Mucosa of stomach (tissue), 1 donor: ENCODE measurements around the gene KRTAP10-3.

ENCODE experiments used
- H3K27me3 ChIP-seq: one replicate; pipeline ENCODE4 v1.7.0; 2013; ENCODE audit warnings: mild to moderate bottlenecking, low read length; ENCODE audit not compliant: control insufficient read depth, insufficient read depth
- H3K36me3 ChIP-seq: one replicate; pipeline ENCODE4 v1.7.0; 2013; ENCODE audit warnings: low read length; ENCODE audit not compliant: control insufficient read depth, insufficient read depth
- H3K4me1 ChIP-seq: one replicate; pipeline ENCODE4 v1.7.0; 2013; ENCODE audit warnings: mild to moderate bottlenecking, low read length; ENCODE audit not compliant: control insufficient read depth, insufficient read depth
- H3K4me3 ChIP-seq: one replicate; pipeline ENCODE4 v1.7.0; 2013; ENCODE audit warnings: low read length
- H3K9ac ChIP-seq: one replicate; pipeline ENCODE4 v1.7.0; 2013; ENCODE audit warnings: mild to moderate bottlenecking, low read length, moderate library complexity
- H3K9me3 ChIP-seq: one replicate; pipeline ENCODE4 v1.7.0; 2013; ENCODE audit warnings: mild to moderate bottlenecking, low read length, moderate library complexity; ENCODE audit not compliant: control insufficient read depth
- donor health status: Pancreatic carcinoma.

Gene KRTAP10-3

DNA sequence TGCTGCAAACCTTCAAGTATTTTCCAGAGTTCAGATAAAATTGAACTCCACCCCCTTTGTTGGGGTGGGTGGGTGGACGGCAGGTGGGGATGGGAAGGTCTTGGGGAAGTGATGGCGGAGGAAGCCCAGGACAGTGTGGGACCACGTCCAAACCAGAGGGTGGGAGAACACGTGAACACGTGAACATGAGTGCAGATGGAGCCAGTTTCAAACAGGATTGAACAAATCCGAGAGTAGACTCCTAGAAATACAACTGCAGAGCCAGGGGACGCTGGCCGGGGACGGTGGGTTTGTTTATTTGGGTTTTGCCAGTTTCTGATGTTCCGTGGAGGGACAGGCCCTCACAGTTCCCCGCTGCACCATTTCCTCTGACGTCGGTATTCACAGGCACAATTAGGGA lies 10.2 kb downstream of the KRTAP10-3 start:
- Histone ChIP-seq H3K27me3 (no peaks in the 10 kb centered on the region), H3K4me3 (no peak overlapping the region), H3K9ac (no peak overlapping the region), H3K4me1 (peaks cover 5% of the 10 kb centered on the region), H3K9me3 (no peaks in the 10 kb centered on the region), H3K36me3 (no peaks in the 10 kb centered on the region)

DNA sequence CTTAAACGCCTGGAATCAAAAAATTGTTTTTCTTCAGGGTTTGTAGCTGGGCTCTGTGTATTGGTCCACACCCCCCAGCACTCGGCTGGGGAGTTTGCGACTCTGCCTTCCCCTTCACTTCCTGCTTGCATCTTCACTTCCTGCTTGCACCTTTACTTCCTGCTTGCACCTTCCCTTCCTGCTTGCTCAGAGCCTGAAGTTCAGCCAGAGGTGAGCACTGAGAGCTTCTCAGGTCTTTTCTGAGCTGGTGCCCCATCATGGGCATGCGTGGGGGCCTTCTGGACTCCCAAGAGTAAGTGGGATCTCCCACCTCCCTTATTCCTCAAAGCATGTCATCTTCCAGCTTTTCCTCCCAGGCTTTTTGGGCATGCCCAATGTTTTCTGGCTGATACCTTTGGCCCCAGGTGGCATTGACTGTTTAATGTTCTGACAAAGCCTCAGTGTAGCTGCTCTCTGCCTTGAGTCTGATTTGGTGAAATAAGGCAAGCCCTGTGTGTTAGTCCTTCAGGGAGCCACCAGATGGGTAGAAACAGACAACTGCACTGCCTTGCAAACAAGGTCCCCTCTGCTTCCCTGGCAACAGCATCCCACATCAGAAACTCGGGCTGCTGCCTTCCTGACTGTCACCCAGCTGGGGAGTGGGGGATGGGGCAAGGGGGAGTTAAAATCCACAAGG lies 10.8 kb downstream of the KRTAP10-3 start:
- Histone ChIP-seq H3K27me3 (no peaks in the 10 kb centered on the region), H3K4me1 (peaks cover 5% of the 10 kb centered on the region), H3K4me3 (no peak overlapping the region), H3K9ac (no peak overlapping the region), H3K9me3 (no peaks in the 10 kb centered on the region), H3K36me3 (no peaks in the 10 kb centered on the region)

DNA sequence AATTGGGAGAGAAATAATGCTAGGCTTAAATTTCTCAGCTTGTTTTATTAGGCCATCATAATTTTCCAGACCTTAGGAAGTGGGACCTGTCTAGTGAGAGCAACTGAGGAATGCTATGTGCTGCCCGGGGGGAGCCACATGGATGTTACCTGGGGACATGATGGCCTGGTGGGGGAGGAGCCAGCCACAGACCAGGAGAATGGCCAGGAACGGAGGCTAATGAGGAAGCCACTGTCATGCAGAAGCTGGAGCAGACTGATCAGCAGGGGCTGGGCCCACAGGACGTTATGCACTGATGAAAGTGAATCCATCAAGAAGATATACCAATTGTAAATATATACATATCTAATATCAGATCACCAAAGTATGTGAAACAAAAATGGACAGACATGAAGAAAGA lies 14.0 kb downstream of the KRTAP10-3 start:
- no peaks in the 10 kb centered on the region for H3K9me3 ChIP-seq
- no peaks in the 10 kb centered on the region for H3K36me3 ChIP-seq
- peaks cover 5% of the 10 kb centered on the region for H3K4me1 ChIP-seq
- H3K27me3 ChIP-seq, result no peaks in the 10 kb centered on the region
- no peak overlapping the region for H3K9ac ChIP-seq
- no peak overlapping the region for H3K4me3 ChIP-seq

DNA sequence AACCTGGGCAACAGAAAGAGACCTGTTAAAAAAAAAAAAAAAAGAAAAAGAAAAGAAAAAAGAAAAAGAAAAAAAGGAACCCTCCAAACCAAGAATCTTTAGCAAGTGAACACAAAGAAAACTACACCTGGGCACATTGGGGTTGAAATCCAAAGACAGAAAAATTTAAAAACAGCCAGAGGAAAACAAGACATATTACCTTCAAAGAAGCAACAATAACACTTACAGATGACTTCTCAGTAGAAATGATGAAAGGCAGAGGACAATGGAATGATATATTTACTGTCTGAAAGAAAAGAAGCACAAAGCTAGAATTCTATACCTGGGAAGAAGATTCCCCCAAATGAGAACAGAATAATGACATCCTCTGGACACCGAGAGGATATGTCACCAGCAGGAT lies 15.9 kb downstream of the KRTAP10-3 start:
- no peak overlapping the region for H3K9ac ChIP-seq
- no peaks in the 10 kb centered on the region for H3K36me3 ChIP-seq
- H3K4me1 ChIP-seq, result no peaks in the 10 kb centered on the region
- no peaks in the 10 kb centered on the region for H3K27me3 ChIP-seq
- H3K4me3 ChIP-seq, result no peak overlapping the region
- H3K9me3 ChIP-seq, result no peaks in the 10 kb centered on the region

DNA sequence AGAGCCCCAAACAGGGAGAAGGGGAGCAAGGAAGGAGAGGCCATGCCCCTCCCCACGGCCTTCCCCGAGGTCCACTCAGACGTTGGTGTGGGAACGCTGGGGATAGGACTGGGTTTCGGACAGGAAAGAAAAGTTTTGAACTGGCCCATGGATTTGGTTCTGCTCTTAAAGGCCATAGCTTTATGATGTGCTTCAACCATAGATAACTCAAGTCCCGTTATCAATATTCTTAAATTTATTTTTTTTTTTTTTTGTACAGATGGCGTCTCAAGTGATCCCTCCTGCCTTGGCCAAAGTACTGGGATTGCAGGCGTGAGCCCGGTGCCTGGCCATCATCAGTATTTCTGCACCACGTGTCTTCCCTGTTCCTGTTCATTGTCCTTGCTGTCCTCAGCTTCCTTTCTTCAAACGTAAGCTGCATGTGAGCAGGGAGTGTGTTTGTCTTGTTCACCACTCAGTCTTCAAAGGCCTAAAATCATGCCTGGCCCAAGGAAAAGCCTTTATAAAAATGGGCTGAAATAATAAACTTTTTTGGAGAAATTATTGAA lies 17.8 kb downstream of the KRTAP10-3 start:
- H3K9me3 ChIP-seq, result no peaks in the 10 kb centered on the region
- no peaks in the 10 kb centered on the region for H3K27me3 ChIP-seq
- H3K4me1 ChIP-seq, result no peaks in the 10 kb centered on the region
- no peak overlapping the region for H3K4me3 ChIP-seq
- no peak overlapping the region for H3K9ac ChIP-seq
- no peaks in the 10 kb centered on the region for H3K36me3 ChIP-seq

DNA sequence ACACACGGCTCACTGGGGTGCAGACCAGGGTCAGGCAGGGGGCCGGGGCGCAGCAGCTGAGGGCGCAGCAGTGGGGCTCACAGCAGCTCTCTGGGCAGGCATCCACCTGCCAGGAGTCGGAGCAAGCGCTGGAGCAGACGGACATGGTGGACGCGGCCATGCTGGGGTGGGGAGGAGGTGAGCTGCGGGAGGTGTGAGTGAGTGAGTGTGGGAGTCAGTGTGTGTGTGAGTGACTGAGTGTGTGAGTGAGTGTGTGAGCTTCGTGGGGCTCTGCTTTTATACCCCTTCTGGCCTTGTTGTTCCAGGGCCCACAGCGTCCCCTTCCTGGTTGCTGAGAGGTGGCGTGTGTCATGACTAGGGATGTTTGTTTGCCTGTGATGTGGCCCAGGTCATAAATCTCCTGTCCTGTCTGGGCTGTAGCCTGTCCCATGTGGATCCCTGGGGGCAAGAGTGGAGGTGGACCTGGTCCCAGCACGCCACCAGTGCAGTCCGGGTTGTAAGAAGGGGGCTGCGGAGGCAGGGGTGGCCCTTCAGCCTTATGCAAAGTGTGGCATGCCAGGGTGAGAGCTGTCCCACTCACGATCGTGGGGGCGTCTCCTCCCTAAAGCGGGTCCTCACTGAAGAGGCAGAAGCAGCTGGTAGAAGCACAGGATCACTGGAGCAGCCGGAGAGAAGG lies 18.5 kb downstream of the KRTAP10-3 start, which contains the start of gene KRTAP10-1:
Gene KRTAP10-1, minus strand, starts transcription at position 205 of the 676 bp plus-strand sequence. Its CDS starts 45 bp downstream, at position 160.
- H3K4me1 ChIP-seq, result no peaks in the 10 kb centered on the region

DNA sequence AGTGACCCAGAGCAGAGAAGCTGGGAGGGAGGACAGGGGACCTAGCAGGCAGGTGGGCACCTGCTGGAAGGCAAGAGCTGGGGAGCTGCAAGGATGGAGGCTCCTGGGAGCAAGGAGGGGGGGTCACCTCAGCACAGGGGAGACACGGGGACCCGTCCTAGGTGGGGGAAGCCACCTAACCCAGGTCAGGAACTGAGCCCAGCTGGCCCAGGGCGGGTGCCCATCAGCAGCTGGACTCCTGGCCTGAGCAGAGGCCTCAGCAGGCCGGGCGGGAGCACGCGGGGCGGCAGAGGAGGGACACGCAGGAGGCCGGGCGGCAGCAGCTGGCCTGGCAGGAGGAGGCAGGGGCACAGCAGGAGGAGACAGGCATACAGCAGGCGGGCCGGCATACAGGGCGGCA lies 19.5 kb downstream of the KRTAP10-3 start:
- Histone ChIP-seq H3K36me3 (no peaks in the 10 kb centered on the region), H3K9me3 (no peaks in the 10 kb centered on the region), H3K9ac (no peak overlapping the region), H3K4me3 (no peak overlapping the region), H3K4me1 (no peaks in the 10 kb centered on the region), H3K27me3 (no peaks in the 10 kb centered on the region)

More for the DNA sequence above, 18.5 kb downstream of the KRTAP10-3 start, which contains the start of gene KRTAP10-1:
- no peak within 1 kb of the TSS for H3K9ac ChIP-seq
- H3K9me3 ChIP-seq, result no peaks in the 10 kb centered on the region
- H3K36me3 ChIP-seq, result no peaks in the 10 kb centered on the region
- no peaks in the 10 kb centered on the region for H3K27me3 ChIP-seq
- no peak within 1 kb of the TSS for H3K4me3 ChIP-seq

DNA sequence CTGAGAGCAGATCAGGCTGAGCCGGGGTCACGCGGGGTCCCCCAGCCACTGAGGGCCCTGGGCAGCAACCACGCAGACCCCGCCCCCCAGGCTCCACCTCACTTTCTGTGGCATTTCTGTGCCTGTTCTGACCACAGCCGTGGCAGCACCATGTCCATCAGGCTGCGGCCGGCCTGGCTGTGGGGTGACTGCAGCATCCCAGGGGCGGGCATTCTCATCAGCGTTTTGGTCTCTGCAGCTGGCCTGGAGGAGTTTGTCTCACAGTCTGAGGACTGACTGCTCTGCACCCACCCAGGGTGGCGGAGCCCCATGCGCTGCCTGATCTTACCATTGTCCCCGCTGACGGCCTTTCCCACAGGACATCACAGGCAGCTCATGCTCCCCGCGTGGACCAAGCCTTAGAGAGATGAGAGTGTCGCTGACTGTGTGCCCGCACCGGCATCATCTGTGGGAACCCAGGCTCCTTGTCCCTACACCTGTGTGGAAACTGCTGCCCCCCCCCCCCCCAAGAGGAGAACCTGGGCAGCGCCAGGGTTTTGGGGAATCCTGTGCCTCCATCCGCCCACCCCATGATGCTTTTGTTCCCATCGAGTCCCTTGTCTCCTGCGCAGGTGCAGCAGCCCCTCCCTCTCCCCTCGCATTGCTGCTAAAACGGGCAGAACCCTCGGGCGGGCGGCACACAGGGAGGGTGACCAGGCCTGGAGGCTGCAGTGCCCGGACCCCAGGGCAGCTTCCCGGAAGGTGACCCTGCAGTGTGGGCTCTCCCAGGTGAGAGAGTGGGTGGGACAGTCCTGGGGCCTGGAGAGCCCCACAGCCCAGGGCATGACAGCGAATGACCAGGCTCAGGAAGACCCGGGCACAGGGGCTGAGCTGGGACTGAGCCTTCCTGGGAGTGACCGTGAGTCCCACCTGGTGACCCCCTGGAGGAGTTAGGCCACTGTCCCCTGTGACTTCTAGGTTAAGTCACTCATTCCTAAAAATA lies 20.4 kb downstream of the KRTAP10-3 start:
- H3K4me1 ChIP-seq, result no peaks in the 10 kb centered on the region
- no peak overlapping the region for H3K4me3 ChIP-seq
- no peak overlapping the region for H3K9ac ChIP-seq
- no peaks in the 10 kb centered on the region for H3K9me3 ChIP-seq
- no peaks in the 10 kb centered on the region for H3K27me3 ChIP-seq
- H3K36me3 ChIP-seq, result no peaks in the 10 kb centered on the region

DNA sequence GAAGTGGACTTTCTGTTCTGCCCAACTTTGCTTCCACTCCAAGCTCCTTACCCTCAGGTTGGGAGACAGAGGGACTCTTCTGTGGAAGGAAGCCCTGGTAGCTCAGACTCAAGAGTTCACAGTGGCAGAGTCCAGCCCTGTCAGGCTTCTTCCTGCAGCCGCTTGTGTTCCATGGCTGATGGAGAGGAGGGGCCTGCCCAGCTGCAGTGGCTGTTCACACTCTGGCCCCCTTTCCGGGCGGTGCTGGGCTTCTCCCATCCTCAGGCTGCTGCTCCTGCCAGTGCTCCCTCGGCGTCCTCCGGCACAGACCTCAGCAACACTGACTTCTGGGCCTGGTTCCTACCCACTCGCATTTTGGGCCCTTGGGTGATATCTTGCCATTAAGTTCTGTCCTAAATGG lies 22.6 kb downstream of the KRTAP10-3 start:
- no peak overlapping the region for H3K4me3 ChIP-seq
- no peaks in the 10 kb centered on the region for H3K9me3 ChIP-seq
- no peaks in the 10 kb centered on the region for H3K4me1 ChIP-seq
- no peaks in the 10 kb centered on the region for H3K36me3 ChIP-seq
- no peaks in the 10 kb centered on the region for H3K27me3 ChIP-seq
- H3K9ac ChIP-seq, result no peak overlapping the region

DNA sequence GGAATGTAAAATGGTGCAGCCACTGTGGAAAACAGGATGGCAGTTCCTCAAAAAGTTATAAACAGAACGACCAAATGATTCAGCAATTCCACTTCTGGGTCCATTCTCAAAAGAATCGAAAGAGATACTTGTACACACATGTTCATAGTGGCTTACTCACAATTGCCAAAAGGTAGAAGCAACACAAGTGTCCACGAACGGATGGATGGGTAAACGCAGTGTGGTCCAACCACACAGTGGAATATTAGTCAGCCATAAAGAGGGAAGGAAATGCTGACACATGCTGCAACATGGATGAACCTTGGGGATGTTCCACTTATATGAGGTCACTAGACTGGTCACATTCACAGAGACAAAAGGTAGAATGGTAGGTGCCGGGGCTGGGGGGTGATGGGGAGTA lies 23.9 kb downstream of the KRTAP10-3 start:
- Histone ChIP-seq H3K4me1 (no peaks in the 10 kb centered on the region), H3K4me3 (no peak overlapping the region)

DNA sequence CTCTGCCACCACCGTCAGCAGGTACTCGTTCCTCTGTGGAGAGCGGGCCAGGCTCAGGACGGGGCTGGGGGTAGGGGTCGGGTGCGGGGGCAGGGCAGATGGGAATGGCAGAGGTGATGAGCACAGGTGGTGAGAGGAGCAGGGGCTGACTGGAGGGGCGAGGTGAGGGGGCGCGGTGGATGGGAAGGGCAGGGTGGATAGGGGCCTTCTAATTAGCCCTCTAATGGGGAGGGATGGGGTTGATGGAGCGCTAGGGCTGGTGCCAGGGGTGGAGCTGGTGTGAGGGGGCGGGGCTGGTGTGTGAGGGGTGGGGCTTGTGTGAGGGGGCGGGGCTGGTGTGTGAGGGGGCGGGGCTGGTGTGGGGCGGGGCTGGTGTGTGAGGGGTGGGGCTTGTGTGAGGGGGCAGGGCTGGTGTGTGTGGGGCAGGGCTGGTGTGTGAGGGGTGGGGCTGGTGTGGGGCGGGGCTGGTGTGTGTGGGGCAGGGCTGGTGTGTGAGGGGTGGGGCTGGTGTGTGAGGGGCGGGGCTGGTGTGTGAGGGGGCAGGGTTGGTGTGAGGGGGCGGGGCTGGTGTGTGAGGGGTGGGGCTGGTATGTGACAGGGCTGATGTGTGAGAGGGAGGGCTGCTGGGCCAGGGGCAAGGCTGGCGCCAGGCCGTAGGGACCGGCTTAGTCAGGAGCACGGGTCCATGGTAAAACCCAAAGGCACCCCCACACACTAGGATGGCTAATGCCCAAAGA lies 24.5 kb downstream of the KRTAP10-3 start:
- H3K4me3 ChIP-seq, result no peak overlapping the region
- H3K9ac ChIP-seq, result no peak overlapping the region
- H3K9me3 ChIP-seq, result no peaks in the 10 kb centered on the region
- no peaks in the 10 kb centered on the region for H3K27me3 ChIP-seq
- H3K36me3 ChIP-seq, result no peaks in the 10 kb centered on the region
- no peaks in the 10 kb centered on the region for H3K4me1 ChIP-seq

More for the DNA sequence above, 23.9 kb downstream of the KRTAP10-3 start:
- Histone ChIP-seq H3K27me3 (no peaks in the 10 kb centered on the region), H3K9me3 (no peaks in the 10 kb centered on the region), H3K36me3 (no peaks in the 10 kb centered on the region), H3K9ac (no peak overlapping the region)
